Endometrial microvascular endothelial cells (primary cell): ENCODE results near the gene OCSTAMP. TPM values are rescaled to one million over a fixed set of nuclear protein-coding genes. Genes with fewer than 3 reads are reported as not detected.

Experiments used
- total RNA-seq: library from RNA; depleted of rRNA; stranded (reverse); fragments of >200 nt; gene quantifications from one replicate; pipeline ENCODE4 v1.2.3, GENCODE V29; 2015; ENCODE audit errors: inconsistent ontology term

Gene OCSTAMP
- total RNA-seq, 1 donor from 2014 or later = not detected

Other genes starting within 250 kb of the OCSTAMP start
- gene CDH22, start 242.2 kb downstream of the OCSTAMP start, total RNA-seq = not detected
- gene ELMO2, start 144.0 kb downstream of the OCSTAMP start, total RNA-seq = 41.7 TPM
- 0.19 TPM for gene ZNF334, start 37.1 kb downstream of the OCSTAMP start, total RNA-seq
- gene SLC13A3, start 100.8 kb upstream of the OCSTAMP start, total RNA-seq = not detected
- gene TP53RK, start 138.8 kb upstream of the OCSTAMP start, total RNA-seq = 31.6 TPM
- gene SLC2A10, start 159.0 kb upstream of the OCSTAMP start, total RNA-seq = 3.5 TPM